Thyroid gland (tissue), 4 donors: ENCODE results near the gene SERHL2.
"Not testable (repeated sequence)": the region's sequence is repeated elsewhere in the genome, so short reads cannot be mapped to it uniquely, and the experiment has no call there.

ENCODE experiments used
- CTCF ChIP-seq, 6 experiments: fragments of 200-600 bp in 3 of 6; fragments of 450-650 bp in 3 of 6; sonication (generic) in 3 of 6; IDR thresholded peaks; one replicate each; pipeline ENCODE4 v1.5.1; 2016 to 2019; ENCODE audit warnings: antibody characterized with exemption in 6 of 6, mild to moderate bottlenecking in 2 of 6, inconsistent platforms in 1 of 6, moderate library complexity in 1 of 6
- POLR2A ChIP-seq, 2 donors: fragments of 450-650 bp; IDR thresholded peaks; one replicate each; pipeline ENCODE4 v1.6.1; 2017; ENCODE audit warnings: antibody characterized with exemption in 2 of 2, mild to moderate bottlenecking in 2 of 2, moderate library complexity in 1 of 2

- TF ChIP-seq CTCF, POLR2A (IDR thresholded peaks at IDR 0.05): not testable (repeated sequence)
These were observed 23.4 kb downstream of the SERHL2 start for GRCh38 chr22:42577141-42577540.
